ENCODE data around the gene NELFCD. TPM values are rescaled to one million over a fixed set of nuclear protein-coding genes. Genes with fewer than 3 reads are reported as not detected.

Gene NELFCD
- polyA plus RNA-seq, 1 donor (not counting 4 experiments of a cell fraction or from before 2014, with no cell fraction given): 68.5 TPM

DNA sequence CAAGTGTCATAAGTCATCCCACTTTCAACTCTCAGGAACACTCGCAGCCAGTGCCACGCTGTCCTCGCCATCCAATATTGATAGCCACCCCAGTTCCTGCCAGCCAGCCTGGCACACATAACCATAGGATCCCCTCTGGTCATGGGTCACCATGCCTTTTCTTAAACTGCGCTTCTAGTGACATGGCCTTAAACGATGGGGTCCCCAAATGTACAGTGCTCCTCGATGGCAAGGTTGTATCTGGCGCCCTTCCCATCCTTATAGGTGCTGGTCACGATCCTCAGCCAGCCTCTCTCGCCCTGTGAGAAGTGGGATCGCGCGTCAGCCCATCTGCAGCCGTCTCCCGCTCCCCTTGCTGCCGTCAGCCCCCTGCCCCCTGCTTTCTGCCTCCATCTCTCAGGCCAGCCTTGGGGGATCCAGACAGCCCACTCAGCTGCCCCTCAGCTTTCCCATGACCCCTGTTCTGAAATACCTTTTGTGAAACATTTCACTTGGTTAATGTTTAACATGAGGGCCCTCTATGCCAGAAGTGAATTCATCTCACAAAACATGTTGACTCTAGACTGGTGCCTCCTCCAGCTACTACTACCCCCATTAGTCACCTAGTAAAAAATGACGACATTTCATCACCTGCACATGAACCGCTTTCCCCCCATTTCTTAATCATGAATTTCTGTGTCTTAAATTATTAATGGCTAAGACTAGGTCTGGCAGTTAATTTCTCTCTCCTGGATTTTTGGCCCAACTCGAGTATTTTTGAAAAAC lies 14.6 kb downstream of the NELFCD start:
- Histone ChIP-seq H3K27ac (ENCODE audit: control insufficient read depth, insufficient read depth, low read length) (no peak overlapping the region), H3K4me2 (ENCODE audit: control insufficient read depth, extremely low read depth, insufficient read depth, low read depth, low read length) (no peak overlapping the region), H3K9ac (ENCODE audit: control insufficient read depth, extremely low read depth, insufficient read depth, low read length) (no peak overlapping the region), H3K27me3 (ENCODE audit: control insufficient read depth, extremely low read depth, insufficient read depth, low read length) (no peaks in the 10 kb centered on the region), H2AFZ (ENCODE audit: control insufficient read depth, low read length) (no peak overlapping the region), H3K9me3 (ENCODE audit: control insufficient read depth, low read depth, low read length) (no peaks in the 10 kb centered on the region), H3K79me2 (ENCODE audit: control insufficient read depth, insufficient read depth, low read length) (no peaks in the 10 kb centered on the region), H3K4me1 (ENCODE audit: control insufficient read depth, extremely low read depth, insufficient read depth, low read length) (no peaks in the 10 kb centered on the region), H3K9me1 (ENCODE audit: control insufficient read depth, extremely low read depth, insufficient read depth, low read length) (no peaks in the 10 kb centered on the region), H3K36me3 (ENCODE audit: control insufficient read depth in 2 of 2, extremely low read depth in 1 of 2, insufficient read depth in 2 of 2, low read length in 2 of 2) (peaks cover 35 to 36% of the 10 kb centered on the region in 2 experiments), H3K4me3 (ENCODE audit: control insufficient read depth in 2 of 3, extremely low read depth in 1 of 3, insufficient read depth in 2 of 3, low read depth in 1 of 3, low read length in 3 of 3) (no peak overlapping the region), H4K20me1 (ENCODE audit: control insufficient read depth, extremely low read depth, insufficient read depth, low read length) (no peaks in the 10 kb centered on the region)
- DNase-seq (ENCODE audit: low read depth, low spot score): no peak
- FAIRE-seq: no peak
- TF ChIP-seq EZH2 (IDR thresholded peaks at IDR 0.05; ENCODE audit: low read length): no peak
- TF ChIP-seq, protein P1, sequence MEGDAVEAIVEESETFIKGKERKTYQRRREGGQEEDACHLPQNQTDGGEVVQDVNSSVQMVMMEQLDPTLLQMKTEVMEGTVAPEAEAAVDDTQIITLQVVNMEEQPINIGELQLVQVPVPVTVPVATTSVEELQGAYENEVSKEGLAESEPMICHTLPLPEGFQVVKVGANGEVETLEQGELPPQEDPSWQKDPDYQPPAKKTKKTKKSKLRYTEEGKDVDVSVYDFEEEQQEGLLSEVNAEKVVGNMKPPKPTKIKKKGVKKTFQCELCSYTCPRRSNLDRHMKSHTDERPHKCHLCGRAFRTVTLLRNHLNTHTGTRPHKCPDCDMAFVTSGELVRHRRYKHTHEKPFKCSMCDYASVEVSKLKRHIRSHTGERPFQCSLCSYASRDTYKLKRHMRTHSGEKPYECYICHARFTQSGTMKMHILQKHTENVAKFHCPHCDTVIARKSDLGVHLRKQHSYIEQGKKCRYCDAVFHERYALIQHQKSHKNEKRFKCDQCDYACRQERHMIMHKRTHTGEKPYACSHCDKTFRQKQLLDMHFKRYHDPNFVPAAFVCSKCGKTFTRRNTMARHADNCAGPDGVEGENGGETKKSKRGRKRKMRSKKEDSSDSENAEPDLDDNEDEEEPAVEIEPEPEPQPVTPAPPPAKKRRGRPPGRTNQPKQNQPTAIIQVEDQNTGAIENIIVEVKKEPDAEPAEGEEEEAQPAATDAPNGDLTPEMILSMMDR (optimal IDR thresholded peaks at IDR 0.05 in 1 of 3, IDR thresholded peaks at IDR 0.05 in 1 of 3, conservative IDR thresholded peaks at IDR 0.05 in 1 of 3; ENCODE audit: extremely low read depth in 1 of 3, insufficient read depth in 2 of 3, low read length in 3 of 3): no peak
- dilution Hi-C loops (cut with MboI; ENCODE audit: extremely low pct_ligation_motif_present, low sequenced_read_pairs): no loop called here

DNA sequence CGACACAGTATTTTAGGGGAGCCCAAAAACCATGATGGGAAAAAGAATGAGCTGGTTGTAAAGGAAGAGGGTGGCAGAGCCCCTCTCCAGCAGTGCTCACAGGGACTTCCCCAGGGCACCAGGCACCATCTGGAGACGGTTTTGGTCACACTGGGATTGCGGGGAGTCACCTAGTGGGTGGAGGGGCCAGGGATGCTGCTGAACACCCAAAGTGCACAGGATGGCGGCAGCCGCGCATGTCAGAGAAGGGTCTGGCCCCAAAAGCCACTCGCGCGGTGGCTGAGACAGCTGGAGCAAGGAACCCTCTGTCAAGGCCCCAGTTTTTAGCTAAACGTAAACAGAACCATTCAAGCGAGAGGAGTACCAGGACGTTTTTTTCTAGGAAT lies 15.2 kb downstream of the NELFCD start:
- dilution Hi-C loops (cut with MboI; ENCODE audit: extremely low pct_ligation_motif_present, low sequenced_read_pairs): no loop called here
- FAIRE-seq: no peak
- H3K27me3 ChIP-seq (ENCODE audit: control insufficient read depth, extremely low read depth, insufficient read depth, low read length): no peaks in the 10 kb centered on the region
- no peak overlapping the region for H3K27ac ChIP-seq (ENCODE audit: control insufficient read depth, insufficient read depth, low read length)
- H3K9me3 ChIP-seq (ENCODE audit: control insufficient read depth, low read depth, low read length): no peaks in the 10 kb centered on the region
- H3K4me1 ChIP-seq (ENCODE audit: control insufficient read depth, extremely low read depth, insufficient read depth, low read length): no peaks in the 10 kb centered on the region
- H3K4me2 ChIP-seq (ENCODE audit: control insufficient read depth, extremely low read depth, insufficient read depth, low read depth, low read length): no peak overlapping the region
- TF ChIP-seq, protein P1 (optimal IDR thresholded peaks at IDR 0.05 in 1 of 3, IDR thresholded peaks at IDR 0.05 in 1 of 3, conservative IDR thresholded peaks at IDR 0.05 in 1 of 3; ENCODE audit: extremely low read depth in 1 of 3, insufficient read depth in 2 of 3, low read length in 3 of 3): no peak
- no peak for TF ChIP-seq EZH2 (IDR thresholded peaks at IDR 0.05; ENCODE audit: low read length)
- H2AFZ ChIP-seq (ENCODE audit: control insufficient read depth, low read length): no peak overlapping the region
- H3K4me3 ChIP-seq (ENCODE audit: control insufficient read depth in 2 of 3, extremely low read depth in 1 of 3, insufficient read depth in 2 of 3, low read depth in 1 of 3, low read length in 3 of 3): no peak overlapping the region
- peaks cover 30 to 33% of the 10 kb centered on the region in 2 experiments for H3K36me3 ChIP-seq (ENCODE audit: control insufficient read depth in 2 of 2, extremely low read depth in 1 of 2, insufficient read depth in 2 of 2, low read length in 2 of 2)
- no peaks in the 10 kb centered on the region for H3K9me1 ChIP-seq (ENCODE audit: control insufficient read depth, extremely low read depth, insufficient read depth, low read length)
- no peaks in the 10 kb centered on the region for H3K79me2 ChIP-seq (ENCODE audit: control insufficient read depth, insufficient read depth, low read length)
- no peak for DNase-seq (ENCODE audit: low read depth, low spot score)
- no peak overlapping the region for H3K9ac ChIP-seq (ENCODE audit: control insufficient read depth, extremely low read depth, insufficient read depth, low read length)
- H4K20me1 ChIP-seq (ENCODE audit: control insufficient read depth, extremely low read depth, insufficient read depth, low read length): no peaks in the 10 kb centered on the region

Data from keratinocyte (primary cell).